ENCODE data around the gene KRR1.

DNA sequence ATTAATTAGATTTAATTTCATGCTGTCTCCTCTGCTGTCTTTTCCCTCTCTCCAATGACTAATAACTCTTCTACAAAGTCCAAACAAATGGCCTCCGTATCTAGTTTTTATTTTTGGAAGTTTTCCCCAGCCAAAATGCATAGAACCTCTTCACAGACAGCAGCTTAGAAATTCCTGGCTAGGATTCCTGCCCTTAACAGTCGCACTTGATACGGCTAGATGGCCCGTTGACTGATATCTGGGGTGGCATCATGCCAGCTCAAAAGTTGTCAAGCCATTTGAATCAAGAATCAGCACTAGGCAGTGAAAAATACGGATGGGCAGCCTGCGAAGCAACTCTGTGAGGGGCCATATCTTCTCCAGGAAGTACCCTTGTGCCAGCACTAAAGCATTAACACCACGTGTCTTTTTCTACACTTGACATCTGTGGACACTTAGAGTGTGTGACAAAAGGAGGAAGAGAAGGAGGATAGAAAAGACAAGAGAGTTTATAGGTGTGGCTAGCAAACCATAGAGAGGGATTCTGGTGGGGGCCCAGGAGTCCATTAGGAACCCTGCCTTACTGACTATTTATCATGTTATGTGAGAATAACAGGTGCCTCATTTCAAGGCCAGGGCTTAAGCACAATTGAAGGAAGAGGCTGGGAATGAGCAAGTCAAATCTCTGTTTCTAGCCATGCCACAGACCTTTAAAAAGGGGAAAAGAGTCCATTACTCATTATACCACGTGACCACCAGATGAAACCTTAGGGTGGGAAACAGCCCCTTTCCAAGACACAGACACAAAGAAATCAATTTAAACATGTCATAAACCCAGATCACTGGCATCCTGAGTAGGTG lies 39.2 kb upstream of the KRR1 start:
- TF ChIP-seq, protein P1, sequence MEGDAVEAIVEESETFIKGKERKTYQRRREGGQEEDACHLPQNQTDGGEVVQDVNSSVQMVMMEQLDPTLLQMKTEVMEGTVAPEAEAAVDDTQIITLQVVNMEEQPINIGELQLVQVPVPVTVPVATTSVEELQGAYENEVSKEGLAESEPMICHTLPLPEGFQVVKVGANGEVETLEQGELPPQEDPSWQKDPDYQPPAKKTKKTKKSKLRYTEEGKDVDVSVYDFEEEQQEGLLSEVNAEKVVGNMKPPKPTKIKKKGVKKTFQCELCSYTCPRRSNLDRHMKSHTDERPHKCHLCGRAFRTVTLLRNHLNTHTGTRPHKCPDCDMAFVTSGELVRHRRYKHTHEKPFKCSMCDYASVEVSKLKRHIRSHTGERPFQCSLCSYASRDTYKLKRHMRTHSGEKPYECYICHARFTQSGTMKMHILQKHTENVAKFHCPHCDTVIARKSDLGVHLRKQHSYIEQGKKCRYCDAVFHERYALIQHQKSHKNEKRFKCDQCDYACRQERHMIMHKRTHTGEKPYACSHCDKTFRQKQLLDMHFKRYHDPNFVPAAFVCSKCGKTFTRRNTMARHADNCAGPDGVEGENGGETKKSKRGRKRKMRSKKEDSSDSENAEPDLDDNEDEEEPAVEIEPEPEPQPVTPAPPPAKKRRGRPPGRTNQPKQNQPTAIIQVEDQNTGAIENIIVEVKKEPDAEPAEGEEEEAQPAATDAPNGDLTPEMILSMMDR (IDR thresholded peaks at IDR 0.05): no peak
- TF ChIP-seq POLR2A (IDR thresholded peaks at IDR 0.05): no peak
